Activated CD8-positive, alpha-beta memory T cell treated with anti-CD3 and anti-CD28 coated beads, Interleukin-2, amount 50 U/mL, for 1 hour (primary cell): ENCODE data around the gene ATP5F1A.

Experiments used
- DNase-seq: peaks from one replicate; pipeline ENCODE4 v3.0.0-alpha.2; 2020; ENCODE audit errors: extremely low read depth

ATP5F1A gene

DNA sequence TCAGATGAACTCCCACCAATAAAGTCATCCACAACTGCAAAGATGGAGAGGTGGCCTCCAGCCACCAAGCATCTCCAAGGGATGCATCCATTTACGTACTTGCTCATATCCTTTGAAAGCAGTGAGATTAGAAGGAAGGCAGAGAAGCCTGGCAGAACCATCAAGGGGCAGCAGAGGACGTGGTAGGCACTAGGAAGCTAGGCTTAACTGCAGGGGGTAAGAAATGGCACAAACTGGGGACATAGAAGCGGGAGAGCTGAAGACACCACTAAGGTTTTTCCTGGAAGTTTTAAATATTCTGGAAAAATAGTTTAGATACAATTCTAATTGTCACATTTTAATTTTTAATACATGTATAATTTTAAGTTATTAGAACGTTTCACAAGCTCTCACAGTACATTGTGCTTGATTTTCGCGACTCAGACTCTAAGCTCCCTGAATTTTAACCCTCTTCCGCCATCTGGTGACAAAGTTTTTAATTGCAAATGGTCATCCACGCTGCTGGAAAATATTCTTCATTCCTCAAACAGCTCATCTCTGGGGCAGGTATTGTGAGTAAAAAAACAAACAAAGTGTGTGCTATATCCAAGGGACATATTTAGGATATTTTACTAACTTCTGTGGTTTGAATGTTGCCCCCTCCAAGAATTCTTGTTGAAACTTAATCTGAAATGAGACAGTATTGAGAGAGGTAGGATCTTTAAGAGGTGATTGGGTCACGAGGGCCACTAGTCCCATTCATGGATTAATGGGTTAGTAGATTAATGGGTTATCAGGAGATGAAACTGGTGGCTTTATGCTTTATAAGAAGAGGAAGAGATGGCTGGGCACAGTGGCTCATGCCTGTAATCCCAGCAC lies 24.4 kb downstream of the ATP5F1A start:
- DNase-seq: no peak

DNA sequence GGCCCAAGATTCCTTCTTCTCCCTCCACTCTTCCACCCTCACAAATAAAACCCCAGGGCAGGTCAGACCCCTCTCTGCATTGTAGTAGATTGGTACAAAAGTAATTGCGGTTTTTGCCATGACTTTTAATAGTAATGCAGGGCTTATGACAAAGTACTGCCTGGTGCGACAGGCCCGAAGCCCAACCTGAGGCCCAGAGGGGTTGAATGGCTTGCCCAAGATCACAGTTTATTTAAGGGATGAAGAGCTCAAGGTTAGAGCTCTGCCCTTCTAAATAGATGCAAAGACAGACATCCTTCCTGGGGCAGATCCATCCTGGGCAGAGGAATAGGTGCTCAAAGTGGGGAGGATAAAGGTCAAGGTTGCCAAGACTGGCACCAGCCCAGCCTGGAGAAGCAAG lies 25.1 kb downstream of the ATP5F1A start:
- DNase-seq: no peak

DNA sequence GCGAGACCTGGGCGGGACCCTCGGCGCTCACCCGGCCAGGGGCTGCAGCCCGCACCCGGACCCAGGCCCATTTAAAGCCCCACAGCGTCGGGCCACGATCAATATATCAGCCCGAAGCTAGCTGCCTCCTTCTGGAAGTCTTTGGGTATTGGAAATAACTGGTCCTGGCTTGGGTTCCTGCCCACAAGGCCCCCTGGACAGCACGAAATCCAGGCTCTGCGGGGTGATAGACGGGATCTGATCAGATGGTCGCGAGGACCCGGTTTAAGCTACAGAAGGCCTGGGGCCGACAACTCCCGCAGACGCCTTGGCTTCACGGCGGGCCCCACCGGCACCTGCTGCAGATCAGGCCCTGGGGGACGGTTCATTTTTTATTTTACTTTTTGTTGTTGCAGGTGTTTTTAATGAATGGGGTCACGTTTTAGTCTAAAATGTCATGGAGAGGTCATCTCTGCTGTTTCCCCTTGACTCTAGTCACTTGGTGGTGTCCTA lies 25.7 kb downstream of the ATP5F1A start:
- DNase-seq: no peak

DNA sequence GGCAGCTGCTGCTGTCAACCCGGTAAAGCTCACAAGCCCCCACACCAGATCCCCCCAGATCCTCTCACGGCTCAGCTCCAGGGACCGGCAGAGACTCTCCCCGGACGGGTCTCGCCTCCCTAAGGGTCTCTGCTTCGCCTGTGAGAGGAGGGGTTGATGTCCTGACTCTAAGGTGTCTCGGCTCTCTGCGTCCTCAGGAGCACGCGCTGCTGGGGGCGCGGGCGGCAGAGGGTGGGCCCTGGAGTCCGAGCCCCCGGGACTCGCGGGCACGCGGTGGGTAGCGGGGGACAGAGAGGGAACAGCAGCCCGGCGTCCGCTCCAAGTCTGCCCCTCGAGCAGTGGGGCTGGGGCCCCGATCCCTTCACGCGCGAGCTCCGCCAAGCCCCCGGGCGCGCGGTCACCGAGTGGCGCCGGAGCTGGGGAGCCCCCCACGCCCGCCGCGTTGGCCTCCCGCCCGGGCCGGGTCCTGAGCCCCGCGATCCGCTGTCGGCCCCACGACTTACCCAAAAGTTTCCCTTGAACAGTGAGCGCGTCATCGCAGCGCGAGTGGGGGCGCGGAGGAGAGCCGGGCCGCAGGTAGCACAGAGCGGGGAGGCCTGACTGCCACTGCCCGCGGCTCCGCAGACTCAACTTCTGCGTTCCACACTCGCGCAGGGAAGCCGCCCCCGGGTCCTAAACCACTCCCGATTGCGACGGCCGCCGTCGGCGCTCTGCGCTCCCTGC lies 26.3 kb downstream of the ATP5F1A start, which contains the start of gene PSTPIP2:
Gene PSTPIP2, minus strand, starts transcription at position 608 of the 723 bp plus-strand sequence. Its CDS starts 72 bp downstream, at position 536.
- DNase-seq: peak; percentile 20

DNA sequence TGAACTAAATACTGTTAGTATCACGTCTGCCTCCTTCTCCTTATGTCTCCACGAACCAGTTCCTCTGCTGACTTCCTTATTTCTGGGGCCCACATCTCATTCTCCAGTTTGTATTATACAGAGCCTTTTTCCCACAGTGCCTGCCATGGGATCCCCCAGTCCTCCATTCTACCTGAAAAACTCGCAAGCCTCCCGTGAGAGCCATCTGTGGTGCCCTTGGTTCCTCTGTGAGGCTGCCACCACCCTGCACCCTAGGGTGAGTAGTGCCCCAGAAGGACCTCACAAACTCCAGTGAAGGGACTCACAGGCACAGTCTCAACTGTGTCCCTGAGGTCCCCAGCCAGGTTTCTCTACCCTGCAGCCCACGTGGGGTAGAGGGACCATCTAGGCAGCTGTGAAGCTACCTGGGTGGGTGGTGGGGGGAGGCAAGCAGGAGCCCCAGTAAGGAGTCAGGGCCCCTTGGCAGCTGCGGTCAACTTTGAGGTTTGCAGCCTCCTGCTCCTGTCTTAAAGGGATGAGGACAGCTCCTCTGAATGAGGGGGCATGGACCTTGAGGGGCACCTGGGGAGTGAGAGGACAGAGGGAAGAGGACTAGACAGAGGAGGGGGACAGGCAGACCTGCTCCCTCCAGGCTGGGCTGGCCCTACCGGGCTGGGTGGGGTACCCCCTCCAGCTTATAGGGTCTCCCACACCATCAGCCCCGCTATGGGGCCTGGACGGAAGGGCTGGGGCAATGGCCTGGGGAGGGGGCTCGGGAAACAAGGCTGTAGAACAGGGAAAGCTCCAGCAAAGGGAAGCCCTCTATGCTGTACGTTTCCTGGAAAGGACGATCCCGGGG lies 27.1 kb downstream of the ATP5F1A start:
- no peak for DNase-seq

DNA sequence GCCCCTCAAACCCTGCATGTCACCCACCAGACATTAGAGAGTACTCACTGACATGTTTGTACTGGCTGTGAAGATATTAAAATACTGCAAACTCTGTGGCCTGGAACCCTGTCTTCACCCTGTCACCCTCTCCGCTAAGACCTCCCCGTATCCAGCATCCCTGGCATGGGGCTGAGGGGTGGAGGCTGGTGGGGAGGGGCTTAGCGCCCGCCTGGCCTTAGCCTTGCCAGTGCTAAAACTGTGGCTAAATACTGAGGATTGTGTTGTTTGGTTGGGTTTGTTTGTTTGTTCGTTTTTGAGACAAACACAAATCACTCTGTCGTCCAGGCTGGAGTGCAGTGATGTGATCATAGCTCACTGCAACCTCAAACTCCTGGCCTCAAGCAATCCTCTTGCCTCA lies 27.9 kb downstream of the ATP5F1A start:
- DNase-seq: no peak

DNA sequence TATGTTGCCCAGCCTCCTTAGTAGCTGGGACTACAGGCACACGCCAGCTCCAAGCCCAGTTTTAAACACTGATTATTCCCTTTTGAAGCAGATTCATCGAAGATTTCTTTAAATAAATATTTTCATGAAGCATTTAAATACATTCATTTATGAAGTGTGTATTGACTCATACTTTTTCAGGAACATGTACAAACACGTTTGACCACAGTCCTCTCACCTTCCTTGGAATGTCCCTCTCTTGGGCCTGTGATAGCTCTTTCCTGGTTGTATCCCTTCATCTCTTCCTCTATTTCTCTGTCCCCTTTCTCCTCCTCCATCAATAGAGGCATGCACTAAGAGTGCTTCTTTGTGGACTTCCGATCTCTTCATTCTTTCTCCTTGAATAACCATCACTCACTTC lies 28.6 kb downstream of the ATP5F1A start:
- no peak for DNase-seq

DNA sequence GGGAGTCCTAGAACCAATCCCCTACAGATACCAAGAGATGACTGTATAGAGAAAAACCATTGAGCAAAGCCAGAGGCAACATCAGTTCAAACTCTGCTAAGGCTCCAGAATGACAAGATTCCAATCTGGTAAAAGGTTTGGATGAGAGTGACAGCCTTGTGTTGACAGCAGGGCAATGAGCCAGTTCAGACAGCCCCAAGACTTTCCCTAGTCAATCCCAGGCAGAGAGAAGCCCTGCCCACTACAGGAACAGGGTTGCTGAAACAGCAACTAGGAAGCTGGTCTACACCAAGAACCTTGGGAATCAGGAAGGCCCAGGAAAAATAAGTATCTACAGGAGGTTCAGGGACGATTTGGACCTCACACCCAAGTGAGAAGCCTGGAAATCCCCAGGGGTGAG lies 29.3 kb downstream of the ATP5F1A start:
- DNase-seq: no peak

DNA sequence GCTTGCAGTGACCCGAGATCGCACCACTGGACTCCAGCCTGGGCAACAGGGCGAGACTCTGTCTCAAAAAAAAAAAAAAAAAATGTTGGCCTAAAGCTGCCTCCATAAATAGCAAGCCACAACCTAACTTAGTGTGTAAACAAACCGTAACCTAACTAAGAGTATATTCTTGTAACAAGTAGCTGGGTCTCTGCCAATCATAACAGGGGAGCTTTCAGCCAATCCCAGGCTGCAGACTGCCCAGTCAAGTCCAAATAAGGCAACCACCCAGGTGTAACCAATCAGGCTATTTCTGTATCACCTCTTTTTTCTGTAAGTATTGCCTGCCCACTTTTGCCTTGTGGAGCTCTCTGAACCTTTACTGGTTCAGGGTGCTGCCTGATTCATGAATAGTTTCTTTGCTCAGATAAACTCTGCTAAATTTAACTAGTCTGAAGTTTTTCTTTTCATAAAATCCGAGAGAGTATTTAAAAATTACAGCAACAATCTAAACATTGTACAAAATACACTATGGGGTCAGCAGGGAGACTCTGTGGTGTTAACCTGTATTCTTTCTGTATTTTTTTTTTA lies 30.6 kb downstream of the ATP5F1A start:
- DNase-seq: no peak

DNA sequence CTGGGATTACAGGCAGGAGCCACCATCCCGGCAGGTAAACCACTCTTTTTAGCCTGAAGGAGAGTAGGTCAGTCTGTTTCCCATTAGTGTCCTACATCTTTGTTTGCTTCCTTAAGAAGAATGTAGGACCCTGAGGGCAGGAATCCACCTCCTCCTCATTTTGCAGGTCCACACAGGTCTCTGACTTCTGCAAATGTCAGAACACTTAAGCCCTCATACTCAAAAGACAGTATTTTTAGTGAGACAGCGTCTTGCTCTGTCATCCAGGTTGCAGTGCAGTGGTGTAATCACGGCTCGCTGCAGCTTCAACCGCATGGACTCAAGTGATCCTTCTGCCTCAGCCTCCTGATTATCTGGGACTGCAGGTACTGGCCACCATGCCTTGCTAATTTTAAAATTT lies 35.3 kb downstream of the ATP5F1A start:
- no peak for DNase-seq

DNA sequence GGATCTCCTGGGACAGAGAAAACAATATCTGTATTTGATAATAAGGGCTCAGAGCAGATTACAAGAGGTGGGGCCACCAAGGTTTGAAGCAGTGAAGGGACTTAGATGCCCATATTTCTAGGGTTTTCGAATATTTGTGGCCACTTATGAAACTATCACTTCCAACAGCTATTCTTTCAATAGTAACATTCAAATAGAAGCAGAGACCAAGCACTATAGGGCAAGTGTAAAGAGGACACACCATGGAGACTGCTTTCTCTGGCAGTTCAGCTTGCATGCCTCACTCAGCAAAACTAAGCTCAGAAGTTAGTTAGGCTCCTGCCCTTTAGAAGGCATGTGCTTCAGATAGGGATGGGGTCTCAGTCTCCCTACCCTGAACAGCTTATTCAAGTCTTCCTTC lies 36.3 kb downstream of the ATP5F1A start:
- no peak for DNase-seq

DNA sequence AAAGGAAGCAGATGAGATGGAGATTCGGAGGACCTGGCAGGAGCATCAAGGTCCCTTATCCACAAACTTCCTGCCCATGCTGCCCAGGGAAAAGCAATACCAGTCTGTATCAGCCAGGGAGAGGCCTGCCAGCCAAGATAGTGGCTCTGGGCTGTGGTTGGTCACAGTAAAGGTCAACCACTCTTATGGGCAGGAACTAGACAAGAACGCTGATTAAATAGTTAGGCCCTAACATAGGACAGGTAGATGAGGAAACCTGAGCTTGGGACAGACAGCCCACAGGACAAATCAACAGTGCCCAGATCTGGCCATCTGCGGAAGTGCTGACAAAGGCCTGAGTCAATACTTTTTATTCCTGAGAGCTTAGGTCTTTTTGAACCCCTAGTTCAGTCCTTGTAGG lies 36.7 kb downstream of the ATP5F1A start:
- DNase-seq: no peak

DNA sequence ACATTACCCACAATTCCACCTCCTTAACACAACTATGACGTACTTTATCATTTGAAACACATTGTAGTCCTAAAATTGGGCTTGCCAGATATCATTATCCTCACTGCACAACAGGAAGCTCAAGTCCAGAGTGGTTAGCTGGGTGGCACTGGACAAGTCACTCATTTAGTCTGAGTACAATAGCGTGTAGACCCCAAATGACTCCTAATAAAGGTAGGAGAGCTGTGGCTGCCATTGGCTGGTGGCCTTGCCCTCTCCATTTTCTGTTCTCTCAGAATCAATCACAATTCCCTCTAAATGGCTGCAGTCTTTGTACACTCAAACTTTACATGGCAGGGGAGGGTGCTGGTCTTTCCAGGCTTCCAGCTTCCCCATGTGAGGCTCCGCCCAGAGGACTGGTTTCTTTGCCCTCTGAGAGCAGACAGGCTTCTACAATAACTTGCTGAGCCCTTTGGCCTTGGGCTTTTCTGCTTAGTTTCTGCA lies 37.7 kb downstream of the ATP5F1A start:
- DNase-seq: no peak

DNA sequence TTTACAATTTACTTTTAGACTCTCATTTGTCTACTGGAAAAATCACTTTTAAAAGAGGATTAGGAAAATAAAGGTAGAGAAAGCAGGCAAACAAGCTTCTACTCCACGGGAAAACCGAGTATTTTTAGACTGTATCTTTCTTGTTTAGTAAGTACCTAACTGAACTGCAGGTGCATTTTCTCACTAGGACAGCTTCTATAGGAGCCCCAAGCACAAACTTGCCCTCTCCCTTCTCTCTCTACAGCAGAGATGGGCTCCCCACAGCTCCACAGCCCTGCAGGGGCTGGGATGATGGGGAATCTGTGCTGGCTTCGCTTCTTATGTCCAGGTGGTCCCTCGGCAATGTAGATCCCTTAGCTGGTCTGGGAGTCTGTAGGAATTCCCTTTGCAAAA lies 42.3 kb downstream of the ATP5F1A start:
- no peak for DNase-seq

DNA sequence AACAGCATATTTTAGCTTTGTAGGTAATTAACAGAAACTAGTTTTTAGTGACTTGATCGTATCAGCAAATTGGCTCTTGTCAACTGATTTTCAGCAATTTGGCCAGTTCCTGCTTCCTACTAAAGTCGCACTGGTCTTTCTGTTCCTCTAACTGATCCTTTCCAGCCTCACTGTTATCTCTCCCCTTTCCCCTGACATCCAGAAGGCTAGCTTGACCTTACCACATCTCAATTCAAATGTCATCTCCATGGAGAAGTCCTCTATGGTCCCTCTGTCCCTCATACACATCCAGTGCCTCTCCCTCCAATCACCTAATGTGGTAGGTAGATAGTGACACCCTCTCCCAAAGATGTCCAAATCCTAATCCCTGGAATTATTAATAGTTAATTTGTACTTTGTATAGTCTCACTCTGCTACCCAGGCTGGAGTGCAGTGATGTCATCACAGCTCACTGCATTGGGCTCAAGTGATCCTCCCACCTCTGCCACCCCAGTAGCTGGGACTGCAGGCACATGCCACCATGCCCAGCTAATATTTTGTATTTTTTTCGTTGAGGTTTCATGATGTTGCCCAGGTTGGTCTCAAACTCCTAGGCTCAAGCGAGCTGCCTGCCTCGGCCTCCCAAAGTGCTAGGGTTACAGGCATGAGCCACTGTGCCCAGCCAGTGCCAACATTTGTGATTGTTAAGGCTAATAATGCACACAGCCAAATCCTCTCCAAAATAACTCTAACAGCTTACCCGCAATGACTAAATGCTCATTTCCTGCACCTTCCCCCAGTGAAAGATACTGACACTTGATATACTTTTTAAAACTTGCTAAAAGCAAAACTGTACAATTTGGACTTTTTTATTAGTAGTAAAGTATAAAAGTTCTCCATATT lies 42.9 kb downstream of the ATP5F1A start:
- no peak for DNase-seq

DNA sequence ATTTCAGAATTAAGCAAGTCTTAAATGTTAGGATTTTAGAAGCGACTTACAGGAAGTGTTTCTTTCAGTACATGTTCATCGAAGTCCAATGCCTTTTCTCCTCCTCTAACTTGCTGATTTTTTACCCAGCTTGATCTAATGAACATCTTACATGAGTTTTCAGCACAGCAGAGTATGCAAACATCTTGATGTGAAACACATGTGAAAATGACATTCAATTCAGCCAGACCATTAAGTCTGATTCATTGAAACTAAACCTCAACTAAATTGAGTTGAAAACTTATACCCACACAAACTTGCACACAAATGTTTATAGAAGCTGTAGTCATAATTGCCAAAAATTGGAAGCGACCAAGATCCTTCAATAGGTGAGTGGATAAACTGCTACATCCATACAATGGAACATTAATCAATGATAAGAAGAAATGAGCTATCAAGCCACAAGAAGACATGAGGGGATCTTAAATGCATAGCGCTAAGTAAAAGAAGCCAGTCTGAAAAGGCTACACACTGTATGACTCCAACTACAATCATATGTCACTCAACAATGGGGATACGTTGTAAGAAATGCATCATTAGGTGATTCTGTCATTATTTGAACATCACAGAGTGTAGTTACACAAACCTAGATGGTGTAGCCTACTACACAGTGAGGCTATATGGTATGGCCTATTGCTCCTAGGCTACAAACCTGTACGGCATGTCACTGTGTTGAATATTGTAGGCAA lies 44.6 kb downstream of the ATP5F1A start:
- DNase-seq: no peak

DNA sequence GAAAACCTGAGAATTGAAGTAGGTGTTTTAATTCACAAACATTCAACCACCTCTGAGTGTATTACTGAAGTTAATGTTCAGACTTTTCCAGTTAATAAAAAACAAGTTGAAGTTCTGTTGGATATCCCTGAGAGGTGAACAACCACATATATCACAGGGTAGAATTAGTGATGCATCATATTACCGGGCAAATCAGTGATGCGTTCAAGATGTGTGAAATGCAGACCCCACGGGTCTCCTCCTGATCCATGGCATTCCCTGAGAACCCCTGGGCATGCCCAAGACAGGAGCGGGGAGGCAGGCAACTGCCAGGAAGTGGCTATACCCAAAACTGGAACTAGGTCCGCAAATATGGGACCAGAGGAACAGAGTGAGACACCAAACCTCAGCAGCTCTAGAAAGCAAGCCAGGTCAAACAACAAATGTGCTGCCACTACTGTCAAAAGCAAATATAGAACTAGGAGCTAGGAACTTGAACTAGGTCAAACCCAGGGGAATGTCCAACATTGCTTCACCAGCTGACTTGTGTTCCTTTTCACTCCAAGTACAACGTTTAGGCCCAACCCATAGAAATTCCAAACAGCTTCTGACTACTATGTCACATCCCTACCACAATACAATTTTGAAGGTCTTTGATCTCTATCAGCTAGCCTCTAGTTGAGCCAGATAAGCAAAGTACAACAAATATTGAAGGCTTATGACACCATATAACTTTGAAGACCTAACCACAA lies 46.2 kb downstream of the ATP5F1A start:
- DNase-seq: no peak

DNA sequence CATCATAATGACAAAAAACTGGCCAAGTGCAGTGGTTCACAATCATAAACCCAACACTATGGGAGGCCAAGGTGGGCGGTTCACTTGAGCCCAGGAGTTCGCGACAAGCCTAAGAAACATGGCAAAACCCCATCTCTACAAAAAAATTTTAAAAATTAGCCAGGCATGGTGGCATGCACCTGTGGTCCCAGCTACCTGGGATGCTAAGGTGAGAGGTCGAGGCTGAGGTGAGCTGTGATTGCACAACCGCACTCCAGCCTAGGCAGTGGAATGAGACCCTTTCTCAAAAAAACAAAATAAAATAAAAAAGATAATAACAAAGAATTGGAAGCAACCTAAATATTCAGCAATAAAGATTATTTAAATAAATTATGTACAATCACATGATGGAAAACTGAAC lies 47.8 kb downstream of the ATP5F1A start:
- DNase-seq: no peak

DNA sequence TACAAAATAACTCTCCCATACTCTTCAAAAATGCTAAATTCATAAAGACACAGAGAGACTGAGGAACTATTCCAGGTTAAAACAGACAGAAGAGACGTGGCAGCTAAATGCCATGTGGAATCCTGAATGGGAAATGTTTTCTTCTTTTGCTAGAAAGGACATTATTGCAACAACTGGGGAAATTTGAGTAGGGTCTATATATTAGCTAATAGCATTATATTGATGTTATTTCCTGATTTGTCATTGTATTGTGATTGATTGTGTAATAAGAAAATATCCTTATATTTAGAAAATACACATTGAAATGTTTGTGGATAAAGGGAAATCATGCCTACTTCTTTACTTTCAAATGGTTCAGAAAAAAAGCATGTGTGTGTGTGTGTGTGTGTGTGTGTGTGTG lies 49.5 kb downstream of the ATP5F1A start:
- DNase-seq: no peak
